ENCODE results near the gene MEG3.

Gene MEG3

DNA sequence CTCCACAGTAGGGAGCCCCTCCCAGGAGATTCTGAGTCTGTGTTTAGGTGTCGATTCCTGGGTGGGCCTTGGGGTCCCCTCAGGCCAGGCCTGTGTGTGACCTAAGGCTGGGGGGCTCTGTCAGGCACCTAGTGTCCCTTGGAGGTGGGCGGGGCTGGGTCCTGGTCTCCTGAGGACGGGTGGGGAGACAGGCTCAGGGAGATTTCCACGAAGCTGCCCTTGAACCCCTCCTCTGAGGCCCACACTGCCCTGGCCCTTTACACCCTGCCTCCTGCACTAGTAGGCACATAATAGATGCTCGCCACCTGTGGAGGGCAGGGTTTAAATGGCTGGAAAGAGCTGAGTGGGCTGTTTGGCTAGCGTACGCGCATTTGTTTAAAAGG lies 32.9 kb downstream of the MEG3 start:
- H3K4me3 ChIP-seq (IDR thresholded peaks at IDR 0.05; ENCODE audit: insufficient read depth, low read depth, low read length), result no peak overlapping the region
- no peaks in the 10 kb centered on the region for H4K20me1 ChIP-seq (ENCODE audit: insufficient read depth)
- TF ChIP-seq, protein P1, sequence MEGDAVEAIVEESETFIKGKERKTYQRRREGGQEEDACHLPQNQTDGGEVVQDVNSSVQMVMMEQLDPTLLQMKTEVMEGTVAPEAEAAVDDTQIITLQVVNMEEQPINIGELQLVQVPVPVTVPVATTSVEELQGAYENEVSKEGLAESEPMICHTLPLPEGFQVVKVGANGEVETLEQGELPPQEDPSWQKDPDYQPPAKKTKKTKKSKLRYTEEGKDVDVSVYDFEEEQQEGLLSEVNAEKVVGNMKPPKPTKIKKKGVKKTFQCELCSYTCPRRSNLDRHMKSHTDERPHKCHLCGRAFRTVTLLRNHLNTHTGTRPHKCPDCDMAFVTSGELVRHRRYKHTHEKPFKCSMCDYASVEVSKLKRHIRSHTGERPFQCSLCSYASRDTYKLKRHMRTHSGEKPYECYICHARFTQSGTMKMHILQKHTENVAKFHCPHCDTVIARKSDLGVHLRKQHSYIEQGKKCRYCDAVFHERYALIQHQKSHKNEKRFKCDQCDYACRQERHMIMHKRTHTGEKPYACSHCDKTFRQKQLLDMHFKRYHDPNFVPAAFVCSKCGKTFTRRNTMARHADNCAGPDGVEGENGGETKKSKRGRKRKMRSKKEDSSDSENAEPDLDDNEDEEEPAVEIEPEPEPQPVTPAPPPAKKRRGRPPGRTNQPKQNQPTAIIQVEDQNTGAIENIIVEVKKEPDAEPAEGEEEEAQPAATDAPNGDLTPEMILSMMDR (conservative IDR thresholded peaks at IDR 0.05; ENCODE audit: low read depth, low read length), result no peak
- no peaks in the 10 kb centered on the region for H3K79me2 ChIP-seq (ENCODE audit: insufficient read depth, low read depth)
- no peaks in the 10 kb centered on the region for H3K36me3 ChIP-seq (ENCODE audit: insufficient read depth)
- H3K4me1 ChIP-seq (ENCODE audit: low read depth, poor library complexity, severe bottlenecking), result no peaks in the 10 kb centered on the region
- H3K4me2 ChIP-seq, result no peak overlapping the region
- no peak overlapping the region for H3K27ac ChIP-seq
- H3K27me3 ChIP-seq (ENCODE audit: insufficient read depth, low read depth), result peaks cover 29% of the 10 kb centered on the region; the same call in 1 of the 2 replicates
- H2AFZ ChIP-seq (ENCODE audit: low read depth), result no peak overlapping the region
- H3K9ac ChIP-seq, result no peak overlapping the region

DNA sequence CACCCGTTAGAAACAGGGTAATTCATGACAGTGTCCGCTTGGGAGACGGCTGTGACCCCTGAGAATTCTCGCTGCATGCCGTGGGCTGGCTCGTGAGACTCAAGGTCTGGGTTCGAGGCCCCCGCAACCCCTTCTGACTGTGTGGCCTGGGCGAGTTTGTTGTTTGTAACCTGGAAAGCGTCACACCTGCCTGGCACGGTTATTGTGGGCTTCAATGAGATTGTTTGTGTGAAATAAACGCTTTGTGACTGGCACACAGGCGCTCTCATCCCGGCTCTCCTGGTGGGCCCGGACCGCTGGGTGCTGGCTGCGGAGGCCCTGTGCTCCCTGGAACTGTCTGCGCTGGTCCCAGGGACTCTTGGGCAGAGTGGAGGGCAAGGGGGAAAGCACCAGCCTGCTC lies 33.9 kb downstream of the MEG3 start:
- Histone ChIP-seq H3K4me3 (IDR thresholded peaks at IDR 0.05; ENCODE audit: insufficient read depth, low read depth, low read length) (no peak overlapping the region), H3K27me3 (ENCODE audit: insufficient read depth, low read depth) (peaks cover 32% of the 10 kb centered on the region; the same call in 1 of the 2 replicates), H2AFZ (ENCODE audit: low read depth) (no peak overlapping the region), H3K27ac (no peak overlapping the region), H4K20me1 (ENCODE audit: insufficient read depth) (no peaks in the 10 kb centered on the region), H3K36me3 (ENCODE audit: insufficient read depth) (no peaks in the 10 kb centered on the region), H3K4me2 (no peak overlapping the region), H3K4me1 (ENCODE audit: low read depth, poor library complexity, severe bottlenecking) (no peaks in the 10 kb centered on the region), H3K9ac (no peak overlapping the region), H3K79me2 (ENCODE audit: insufficient read depth, low read depth) (no peaks in the 10 kb centered on the region)
- TF ChIP-seq, protein P1 (conservative IDR thresholded peaks at IDR 0.05; ENCODE audit: low read depth, low read length), result no peak

DNA sequence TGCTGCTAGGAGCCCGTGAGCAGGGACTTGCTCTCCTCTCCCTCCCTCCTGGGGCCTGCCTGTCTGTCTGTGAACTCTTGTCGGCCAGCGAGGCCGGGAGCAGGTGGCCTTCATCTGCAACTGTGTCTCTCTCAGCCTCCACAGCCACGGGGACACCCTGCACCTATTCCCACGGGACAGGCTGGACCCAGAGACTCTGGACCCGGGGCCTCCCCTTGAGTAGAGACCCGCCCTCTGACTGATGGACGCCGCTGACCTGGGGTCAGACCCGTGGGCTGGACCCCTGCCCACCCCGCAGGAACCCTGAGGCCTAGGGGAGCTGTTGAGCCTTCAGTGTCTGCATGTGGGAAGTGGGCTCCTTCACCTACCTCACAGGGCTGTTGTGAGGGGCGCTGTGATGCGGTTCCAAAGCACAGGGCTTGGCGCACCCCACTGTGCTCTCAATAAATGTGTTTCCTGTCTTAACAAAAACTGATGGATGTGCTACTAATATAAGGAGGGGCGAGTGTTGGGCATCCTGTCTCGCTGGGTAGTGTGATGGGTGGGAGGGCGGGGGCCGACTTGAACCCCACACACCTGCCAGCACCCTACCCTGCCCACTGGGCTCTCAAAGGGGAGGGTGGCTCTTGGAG lies 34.8 kb downstream of the MEG3 start:
- no peaks in the 10 kb centered on the region for H3K79me2 ChIP-seq (ENCODE audit: insufficient read depth, low read depth)
- peaks cover 40% of the 10 kb centered on the region; the same call in 1 of the 2 replicates for H3K27me3 ChIP-seq (ENCODE audit: insufficient read depth, low read depth)
- no peak overlapping the region for H3K4me2 ChIP-seq
- H3K4me1 ChIP-seq (ENCODE audit: low read depth, poor library complexity, severe bottlenecking), result no peaks in the 10 kb centered on the region
- H3K4me3 ChIP-seq (IDR thresholded peaks at IDR 0.05; ENCODE audit: insufficient read depth, low read depth, low read length), result no peak overlapping the region
- TF ChIP-seq, protein P1 (conservative IDR thresholded peaks at IDR 0.05; ENCODE audit: low read depth, low read length), result no peak
- no peaks in the 10 kb centered on the region for H3K36me3 ChIP-seq (ENCODE audit: insufficient read depth)
- no peak overlapping the region for H3K9ac ChIP-seq
- no peak overlapping the region for H3K27ac ChIP-seq
- no peak overlapping the region for H2AFZ ChIP-seq (ENCODE audit: low read depth)
- no peaks in the 10 kb centered on the region for H4K20me1 ChIP-seq (ENCODE audit: insufficient read depth)

DNA sequence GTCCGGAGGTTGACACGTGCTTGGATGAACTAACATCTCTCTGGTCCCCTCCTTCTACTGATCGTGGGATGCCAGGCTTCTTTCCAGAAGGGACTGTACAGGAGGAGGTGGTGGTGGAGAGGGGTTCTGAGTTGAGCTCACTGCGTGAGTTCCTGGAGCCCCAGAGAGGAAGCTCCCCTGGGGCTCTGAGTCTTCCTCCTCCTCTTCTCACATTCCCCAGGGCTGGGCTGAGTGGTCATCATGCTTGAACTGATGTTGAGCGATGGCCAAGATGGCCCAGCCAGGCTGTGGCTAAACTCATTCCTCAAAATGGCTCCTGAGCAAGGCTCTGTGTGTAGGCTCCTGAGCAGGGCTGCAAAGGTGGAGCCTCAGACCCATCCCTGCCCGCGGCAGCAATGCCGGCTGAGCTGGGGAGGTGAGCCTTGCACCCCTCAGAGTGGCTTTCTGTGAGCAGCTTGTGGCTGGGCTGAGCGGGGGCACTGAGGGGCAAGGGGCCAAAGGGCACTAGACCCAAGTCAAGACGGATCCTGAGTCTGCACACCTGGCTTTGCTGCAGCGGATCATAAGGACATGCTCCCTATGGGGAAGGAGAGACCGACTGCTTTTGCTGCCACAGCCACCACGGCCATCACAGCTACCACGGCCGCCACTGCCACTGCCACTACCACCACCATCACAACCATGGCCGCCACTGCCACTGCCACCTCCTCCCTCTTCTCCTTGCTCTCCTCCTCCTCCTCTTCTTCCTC lies 35.4 kb downstream of the MEG3 start:
- H3K27ac ChIP-seq, result no peak overlapping the region
- H2AFZ ChIP-seq (ENCODE audit: low read depth), result no peak overlapping the region
- no peaks in the 10 kb centered on the region for H4K20me1 ChIP-seq (ENCODE audit: insufficient read depth)
- no peak overlapping the region for H3K9ac ChIP-seq
- no peaks in the 10 kb centered on the region for H3K36me3 ChIP-seq (ENCODE audit: insufficient read depth)
- TF ChIP-seq, protein P1 (conservative IDR thresholded peaks at IDR 0.05; ENCODE audit: low read depth, low read length), result no peak
- no peak overlapping the region for H3K4me3 ChIP-seq (IDR thresholded peaks at IDR 0.05; ENCODE audit: insufficient read depth, low read depth, low read length)
- peaks cover 42% of the 10 kb centered on the region; the same call in 1 of the 2 replicates for H3K27me3 ChIP-seq (ENCODE audit: insufficient read depth, low read depth)
- H3K4me2 ChIP-seq, result no peak overlapping the region
- no peaks in the 10 kb centered on the region for H3K79me2 ChIP-seq (ENCODE audit: insufficient read depth, low read depth)
- no peaks in the 10 kb centered on the region for H3K4me1 ChIP-seq (ENCODE audit: low read depth, poor library complexity, severe bottlenecking)
